Activated CD8-positive, alpha-beta T cell treated with anti-CD3 and anti-CD28 coated beads for 36 hours (primary cell): Measurements from ENCODE around the gene NGDN. TPM values are rescaled to one million over a fixed set of nuclear protein-coding genes. Genes with fewer than 3 reads are reported as not detected.

Experiments used
- ATAC-seq: fragments of 200-7000 bp; cut with Tn5 transposase; one replicate; pipeline ENCODE4 v1.10.0; 2021; ENCODE audit warnings: mild to moderate bottlenecking, moderate library complexity
- CTCF ChIA-PET: fragments of 350-600 bp; sonication (Branson Sonifier 250); formaldehyde crosslinking; loops from one replicate; lab custom pipeline; 2021; ENCODE audit warnings: antibody characterized with exemption; lab: Charles Lee
- POLR2A ChIA-PET: fragments of 350-600 bp; sonication (Branson Sonifier 250); formaldehyde crosslinking; loops from one replicate; lab custom pipeline; 2021; ENCODE audit warnings: antibody characterized with exemption; lab: Charles Lee
- DNase-seq: peaks from one replicate; pipeline ENCODE4 v3.0.0-alpha.2; 2020
- H3K27ac Mint-ChIP-seq: one replicate; pipeline ENCODE4 v1.8.0; 2021; ENCODE audit warnings: mild to moderate bottlenecking, mixed read lengths
- H3K27me3 Mint-ChIP-seq: one replicate; pipeline ENCODE4 v1.8.0; 2021; ENCODE audit warnings: mixed read lengths
- H3K36me3 Mint-ChIP-seq: one replicate; pipeline ENCODE4 v1.8.0; 2021; ENCODE audit warnings: low read depth, mixed read lengths
- H3K4me1 Mint-ChIP-seq: one replicate; pipeline ENCODE4 v1.8.0; 2021; ENCODE audit warnings: low read depth, mixed read lengths
- H3K4me3 Mint-ChIP-seq: one replicate; pipeline ENCODE4 v1.8.0; 2021; ENCODE audit warnings: mild to moderate bottlenecking, moderate library complexity, mixed read lengths
- H3K9me3 Mint-ChIP-seq: one replicate; pipeline ENCODE4 v1.8.0; 2021; ENCODE audit warnings: mixed read lengths
- CTCF ChIP-seq: fragments of 200-600 bp; IDR thresholded peaks from one replicate; pipeline ENCODE4 v1.8.0; 2022; ENCODE audit warnings: antibody characterized with exemption, mild to moderate bottlenecking
- intact Hi-C: fragments of 100-400 bp; cut with micrococcal nuclease; formaldehyde crosslinking; loops from one replicate; pipeline ENCODE4 v1.10.0; 2022
- total RNA-seq, 2 experiments: library from RNA; stranded (reverse); gene quantifications; one replicate each; pipeline ENCODE4 v1.2.3, GENCODE V29; 2021

Gene NGDN
- total RNA-seq, 2 experiments from 2014 or later, result 50.9 to 57.4 TPM

- no peaks in the 10 kb centered on the region for H3K27me3 Mint-ChIP-seq
- no peak overlapping the region for H3K27ac Mint-ChIP-seq
- H3K4me1 Mint-ChIP-seq, result no peaks in the 10 kb centered on the region
- ChIA-PET POLR2A (no interaction called here), CTCF (no interaction called here)
- intact Hi-C loops, result no loop called here
- H3K36me3 Mint-ChIP-seq, result no peaks in the 10 kb centered on the region
- no peak for TF ChIP-seq CTCF
- ATAC-seq (no peak), DNase-seq (no peak)
- H3K9me3 Mint-ChIP-seq, result no peaks in the 10 kb centered on the region
- no peak overlapping the region for H3K4me3 Mint-ChIP-seq
Observed at GRCh38 chr14:23428686-23429495, 40.6 kb upstream of the NGDN start.

GRCh38 chr14:23430016-23430722, 39.3 kb upstream of the NGDN start:
- Mint-ChIP-seq H3K4me1 (no peaks in the 10 kb centered on the region), H3K9me3 (no peaks in the 10 kb centered on the region), H3K27ac (no peak overlapping the region), H3K27me3 (no peaks in the 10 kb centered on the region), H3K36me3 (no peaks in the 10 kb centered on the region), H3K4me3 (no peak overlapping the region)
- ChIA-PET CTCF (no interaction called here), POLR2A (no interaction called here)
- ATAC-seq (no peak), DNase-seq (no peak)
- intact Hi-C loops, result no loop called here
- no peak for TF ChIP-seq CTCF

GRCh38 chr14:23430723-23431085, 38.8 kb upstream of the NGDN start:
- ChIA-PET CTCF (no interaction called here), POLR2A (no interaction called here)
- H3K27ac Mint-ChIP-seq, result no peak overlapping the region
- intact Hi-C loops, result no loop called here
- H3K36me3 Mint-ChIP-seq, result no peaks in the 10 kb centered on the region
- TF ChIP-seq CTCF, result no peak
- no peak overlapping the region for H3K4me3 Mint-ChIP-seq
- no peaks in the 10 kb centered on the region for H3K4me1 Mint-ChIP-seq
- no peak for ATAC-seq
- peak; percentile 8 for DNase-seq
- no peaks in the 10 kb centered on the region for H3K27me3 Mint-ChIP-seq
- no peaks in the 10 kb centered on the region for H3K9me3 Mint-ChIP-seq

DNA sequence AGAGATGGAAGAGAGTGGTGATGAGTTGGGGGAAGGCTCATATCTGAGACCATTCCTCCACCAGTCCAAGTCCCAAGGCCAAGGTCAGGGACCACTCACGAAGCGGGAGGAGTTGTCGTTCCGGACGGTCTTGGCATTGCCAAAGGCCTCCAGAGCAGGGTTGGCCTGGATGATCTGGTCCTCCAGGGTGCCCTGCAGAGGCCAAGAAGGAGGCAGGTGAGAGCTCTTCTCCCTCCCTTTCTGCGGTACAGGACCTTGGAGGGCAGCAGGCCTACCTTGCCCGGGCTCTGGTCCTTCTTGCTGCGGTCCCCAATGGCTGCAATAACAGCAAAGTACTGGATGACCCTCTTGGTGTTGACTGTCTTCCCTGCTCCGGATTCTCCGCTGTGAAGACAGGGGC, 38.0 kb upstream of the NGDN start:
- H3K36me3 Mint-ChIP-seq, result no peaks in the 10 kb centered on the region
- intact Hi-C loops, result no loop called here
- H3K27me3 Mint-ChIP-seq, result no peaks in the 10 kb centered on the region
- ChIA-PET POLR2A (no interaction called here), CTCF (no interaction called here)
- DNase-seq (no peak), ATAC-seq (no peak)
- no peak for TF ChIP-seq CTCF
- H3K27ac Mint-ChIP-seq, result no peak overlapping the region
- no peak overlapping the region for H3K4me3 Mint-ChIP-seq
- H3K4me1 Mint-ChIP-seq, result no peaks in the 10 kb centered on the region
- H3K9me3 Mint-ChIP-seq, result no peaks in the 10 kb centered on the region
